ENCODE data around the gene KRT14. TPM values are rescaled to one million over a fixed set of nuclear protein-coding genes. Genes with fewer than 3 reads are reported as not detected.
A peak's percentile ranks its signal among the peaks of the same experiment; 100 is the strongest.
"Not testable (repeated sequence)": the region's sequence is repeated elsewhere in the genome, so short reads cannot be mapped to it uniquely, and the experiment has no call there.

Gene KRT14
- total RNA-seq, 1 experiment from 2014 or later: not detected

GRCh38 chr17:41545829-41546410, 40.8 kb downstream of the KRT14 start:
- Histone ChIP-seq H3K27me3 (replicated peaks; ENCODE audit: control insufficient read depth, insufficient read depth, low read length) (no peaks in the 10 kb centered on the region), H3K9me3 (no peaks in the 10 kb centered on the region), H3K36me3 (ENCODE audit: control insufficient read depth, insufficient read depth, low read length) (no peaks in the 10 kb centered on the region), H3K4me1 (peaks cover 68% of the 10 kb centered on the region), H3K4me3 (ENCODE audit: low read depth, low read length) (no peak overlapping the region)
- Mint-ChIP-seq H3K4me3 (ENCODE audit: unreplicated experiment) (no peak overlapping the region), H3K27ac (ENCODE audit: unreplicated experiment) (peak overlapping the region; percentile 96), H3K36me3 (ENCODE audit: insufficient read depth, unreplicated experiment) (peaks cover 9% of the 10 kb centered on the region), H3K9me3 (ENCODE audit: unreplicated experiment) (peaks cover 19% of the 10 kb centered on the region), H3K27me3 (ENCODE audit: insufficient read depth, unreplicated experiment) (no peaks in the 10 kb centered on the region), H3K4me1 (ENCODE audit: low read depth, unreplicated experiment) (peaks cover 57% of the 10 kb centered on the region)
- intact Hi-C loops (cut with micrococcal nuclease; ENCODE audit: unreplicated experiment): no loop called here
- no peak for DNase-seq
- ChIA-PET CTCF (interaction anchor here (0.7 to 2.3 kb wide), 2 partner anchors 117 to 133 kb away, joined by 5 to 18 read pairs; no protein-coding TSS in a partner anchor), POLR2A (no interaction called here)
- TF ChIP-seq CTCF (IDR thresholded peaks at IDR 0.05; ENCODE audit: insufficient read depth in 1 of 2, low read depth in 1 of 2, low read length in 1 of 2, severe bottlenecking in 1 of 2, unreplicated experiment in 1 of 2): no peak
- no TSS peak for BruUV-seq (replicated peaks)

GRCh38 chr17:41544935-41545334, 41.8 kb downstream of the KRT14 start:
- H3K4me3 Mint-ChIP-seq (ENCODE audit: unreplicated experiment): peak overlapping the region; percentile 63
- POLR2A ChIA-PET: interaction anchor here (1.0 to 1.5 kb wide), 5 partner anchors 9 to 104 kb away, joined by 4 to 31 read pairs (median 10); partner anchors contain the start of gene KRT19

GRCh38 chr17:41544491-41544892, 42.2 kb downstream of the KRT14 start:
- peaks cover 70% of the 10 kb centered on the region for H3K4me1 ChIP-seq
- peak; percentile 78 to 89 for DNase-seq
- intact Hi-C loops (cut with micrococcal nuclease; ENCODE audit: unreplicated experiment): loop anchor here (1.0 kb wide), 3 partner anchors 8 to 22 kb away; no protein-coding TSS in a partner anchor
- no peaks in the 10 kb centered on the region for H3K27me3 ChIP-seq (replicated peaks; ENCODE audit: control insufficient read depth, insufficient read depth, low read length)
- no peaks in the 10 kb centered on the region for H3K9me3 ChIP-seq
- no peak for TF ChIP-seq CTCF (IDR thresholded peaks at IDR 0.05; ENCODE audit: insufficient read depth in 1 of 2, low read depth in 1 of 2, low read length in 1 of 2, severe bottlenecking in 1 of 2, unreplicated experiment in 1 of 2)
- no TSS peak for BruUV-seq (replicated peaks)
- H3K4me3 ChIP-seq (ENCODE audit: low read depth, low read length): no peak overlapping the region
- Mint-ChIP-seq H3K4me3 (ENCODE audit: unreplicated experiment) (peak overlapping the region; percentile 63), H3K36me3 (ENCODE audit: insufficient read depth, unreplicated experiment) (peaks cover 9% of the 10 kb centered on the region), H3K27ac (ENCODE audit: unreplicated experiment) (peak overlapping the region; percentile 96), H3K9me3 (ENCODE audit: unreplicated experiment) (peaks cover 19% of the 10 kb centered on the region), H3K27me3 (ENCODE audit: insufficient read depth, unreplicated experiment) (no peaks in the 10 kb centered on the region), H3K4me1 (ENCODE audit: low read depth, unreplicated experiment) (peaks cover 61% of the 10 kb centered on the region)
- H3K36me3 ChIP-seq (ENCODE audit: control insufficient read depth, insufficient read depth, low read length): no peaks in the 10 kb centered on the region
- CTCF ChIA-PET: interaction anchor here (0.6 to 2.3 kb wide), 10 partner anchors 8 to 138 kb away, joined by 3 to 18 read pairs (median 6); partner anchors contain the start of genes KRT19 and KRT9
- POLR2A ChIA-PET: interaction anchor here (0.5 to 1.5 kb wide), 7 partner anchors 9 to 144 kb away, joined by 3 to 31 read pairs (median 6); partner anchors contain the start of gene KRT19

More at GRCh38 chr17:41544935-41545334, 41.8 kb downstream of the KRT14 start:
- Histone ChIP-seq H3K4me1 (peaks cover 72% of the 10 kb centered on the region), H3K4me3 (ENCODE audit: low read depth, low read length) (no peak overlapping the region), H3K27me3 (replicated peaks; ENCODE audit: control insufficient read depth, insufficient read depth, low read length) (no peaks in the 10 kb centered on the region), H3K9me3 (no peaks in the 10 kb centered on the region), H3K36me3 (ENCODE audit: control insufficient read depth, insufficient read depth, low read length) (no peaks in the 10 kb centered on the region)
- CTCF ChIA-PET: interaction anchor here (0.6 to 2.3 kb wide), 11 partner anchors 8 to 139 kb away, joined by 3 to 18 read pairs (median 5); partner anchors contain the start of genes KRT19 and KRT9
- peaks cover 19% of the 10 kb centered on the region for H3K9me3 Mint-ChIP-seq (ENCODE audit: unreplicated experiment)
- DNase-seq: no peak
- TSS peak; percentile 95 for BruUV-seq (replicated peaks)
- TF ChIP-seq CTCF (IDR thresholded peaks at IDR 0.05; ENCODE audit: insufficient read depth in 1 of 2, low read depth in 1 of 2, low read length in 1 of 2, severe bottlenecking in 1 of 2, unreplicated experiment in 1 of 2): no peak
- peaks cover 62% of the 10 kb centered on the region for H3K4me1 Mint-ChIP-seq (ENCODE audit: low read depth, unreplicated experiment)
- H3K27ac Mint-ChIP-seq (ENCODE audit: unreplicated experiment): peak overlapping the region; percentile 96
- intact Hi-C loops (cut with micrococcal nuclease; ENCODE audit: unreplicated experiment): loop anchor here (1.0 kb wide), 3 partner anchors 9 to 23 kb away; no protein-coding TSS in a partner anchor
- no peaks in the 10 kb centered on the region for H3K27me3 Mint-ChIP-seq (ENCODE audit: insufficient read depth, unreplicated experiment)
- peaks cover 9% of the 10 kb centered on the region for H3K36me3 Mint-ChIP-seq (ENCODE audit: insufficient read depth, unreplicated experiment)

GRCh38 chr17:41542786-41543185, 43.9 kb downstream of the KRT14 start:
- H3K4me3 ChIP-seq (ENCODE audit: low read depth, low read length); intact Hi-C loops (cut with micrococcal nuclease; ENCODE audit: unreplicated experiment); H3K9me3 ChIP-seq; H3K4me3 Mint-ChIP-seq (ENCODE audit: unreplicated experiment); H3K27me3 Mint-ChIP-seq (ENCODE audit: insufficient read depth, unreplicated experiment); H3K27me3 ChIP-seq (replicated peaks; ENCODE audit: control insufficient read depth, insufficient read depth, low read length); H3K27ac Mint-ChIP-seq (ENCODE audit: unreplicated experiment); BruUV-seq (replicated peaks); H3K36me3 Mint-ChIP-seq (ENCODE audit: insufficient read depth, unreplicated experiment); CTCF ChIA-PET; DNase-seq; H3K36me3 ChIP-seq (ENCODE audit: control insufficient read depth, insufficient read depth, low read length): not testable (repeated sequence)
- peaks cover 70% of the 10 kb centered on the region for H3K4me1 ChIP-seq
- H3K4me1 Mint-ChIP-seq (ENCODE audit: low read depth, unreplicated experiment): peaks cover 64% of the 10 kb centered on the region
- peaks cover 18% of the 10 kb centered on the region for H3K9me3 Mint-ChIP-seq (ENCODE audit: unreplicated experiment)
- POLR2A ChIA-PET: interaction anchor here (1.4 kb wide), 1 partner anchor 13 kb away, joined by 3 read pairs; no protein-coding TSS in a partner anchor
